Mucosa of descending colon (tissue), 3 donors: ENCODE results near the gene BNIP2. TPM values are rescaled to one million over a fixed set of nuclear protein-coding genes. Genes with fewer than 3 reads are reported as not detected.

ENCODE experiments used
- ATAC-seq: fragments of 200-7000 bp; cut with Tn5 transposase; one replicate; pipeline ENCODE4 v1.9.1; 2020; ENCODE audit warnings: mild to moderate bottlenecking, moderate library complexity
- DNase-seq, 3 donors: peaks; one replicate each; pipeline ENCODE4 v3.0.0-alpha.2; 2020
- H3K36me3 ChIP-seq: fragments of 200-600 bp; one replicate; pipeline ENCODE4 v1.8.0; 2021; ENCODE audit warnings: low read depth, mild to moderate bottlenecking
- H3K4me1 ChIP-seq: fragments of 200-600 bp; one replicate; pipeline ENCODE4 v1.8.0; 2021; ENCODE audit warnings: low read depth, mild to moderate bottlenecking
- H3K4me3 ChIP-seq: fragments of 200-600 bp; one replicate; pipeline ENCODE4 v1.8.0; 2021; ENCODE audit warnings: mild to moderate bottlenecking
- H3K9me3 ChIP-seq: fragments of 200-600 bp; one replicate; pipeline ENCODE4 v1.8.0; 2021; ENCODE audit warnings: mild to moderate bottlenecking
- CTCF ChIP-seq: fragments of 200-600 bp; IDR thresholded peaks from one replicate; pipeline ENCODE4 v1.8.0; 2022; ENCODE audit warnings: antibody characterized with exemption, mild to moderate bottlenecking
- intact Hi-C, 2 donors: fragments of 100-400 bp; cut with DNase I in 1 of 2; cut with micrococcal nuclease in 1 of 2; formaldehyde crosslinking; loops; one replicate each; pipeline versions ENCODE4 v1.11.0 to v1.11.1; 2022; cut with DNase I, micrococcal nuclease
- total RNA-seq, 3 donors: library from RNA; stranded (reverse); fragmentation: NEBNext Ultra II Directional in 2 of 3; extraction: Animal tissue kit (Norgen Biotek cat#: 25700) in 2 of 3; gene quantifications; one replicate each; pipeline versions ENCODE4 v1.2.1 to v1.2.4, GENCODE V29; 2021 to 2023
- donor health status: DM: no; HTN: no; CAD: no; lungs with moderate emphysema.
- donor health status: DM: no; HTN: no; CAD: no.
- donor health status: DM: no; HTN: yes; CAD: no.

BNIP2 gene
- total RNA-seq, 3 donors from 2014 or later: 59.8 to 98.4 (median 69.9) TPM

DNA sequence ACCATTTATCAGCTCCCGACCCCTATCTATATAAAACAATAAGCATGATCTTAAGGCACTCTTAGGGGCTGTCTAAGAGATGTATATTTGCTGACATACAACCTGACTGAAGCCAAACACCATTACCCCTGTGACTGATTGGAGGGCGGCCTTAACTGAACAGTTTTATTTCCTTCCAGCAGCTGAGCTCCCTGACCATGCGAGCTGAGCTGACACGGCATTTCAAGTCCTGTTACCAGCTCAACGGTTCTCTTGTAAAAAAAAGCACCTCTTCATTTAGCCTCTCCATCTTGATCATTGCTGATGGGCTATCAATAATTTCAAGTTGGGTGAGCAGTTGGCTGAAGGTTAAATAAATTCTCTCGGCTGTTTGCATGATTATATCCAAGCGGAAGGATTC lies 33.4 kb upstream of the BNIP2 start:
- ATAC-seq: no peak
- Histone ChIP-seq H3K9me3 (no peaks in the 10 kb centered on the region), H3K4me1 (no peaks in the 10 kb centered on the region), H3K36me3 (no peaks in the 10 kb centered on the region), H3K4me3 (no peak overlapping the region)
- intact Hi-C loops: loop anchor here in 1 of 2 donors (10.0 kb wide), 1 partner anchor 452 kb away; no protein-coding TSS in a partner anchor
- no peak for DNase-seq
- no peak for TF ChIP-seq CTCF

- Histone ChIP-seq H3K36me3 (no peaks in the 10 kb centered on the region), H3K9me3 (no peaks in the 10 kb centered on the region), H3K4me1 (no peaks in the 10 kb centered on the region), H3K4me3 (no peak overlapping the region)
- no peak for TF ChIP-seq CTCF
- intact Hi-C loops: loop anchor here in 1 of 2 donors (10.0 kb wide), 1 partner anchor 453 kb away; no protein-coding TSS in a partner anchor
- DNase-seq (no peak), ATAC-seq (no peak)
Observed at GRCh38 chr15:59722037-59722436, 32.9 kb upstream of the BNIP2 start.

GRCh38 chr15:59721411-59721810 lies 32.3 kb upstream of the BNIP2 start:
- no peak overlapping the region for H3K4me3 ChIP-seq
- intact Hi-C loops: loop anchor here in 1 of 2 donors (10.0 kb wide), 1 partner anchor 453 kb away; no protein-coding TSS in a partner anchor

DNA sequence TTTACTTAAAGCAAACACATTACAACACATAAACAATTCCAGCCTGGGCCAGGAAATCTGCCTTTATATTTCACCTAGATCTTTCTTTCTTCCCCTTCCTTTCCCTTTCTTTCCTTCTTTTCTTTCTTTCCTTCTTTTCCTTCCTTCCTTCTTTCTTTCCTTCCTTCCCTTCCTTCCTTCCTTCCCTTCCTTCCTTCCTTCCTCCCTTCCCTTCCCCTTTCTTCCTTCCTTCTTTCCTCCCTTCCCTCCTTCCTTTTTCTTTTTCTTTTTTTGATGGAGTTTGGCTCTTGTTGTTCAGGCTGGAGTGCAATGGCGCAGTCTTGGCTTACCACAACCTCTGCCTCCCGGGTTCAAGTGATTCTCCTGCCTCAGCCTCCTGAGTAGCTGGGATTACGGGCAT lies 24.1 kb upstream of the BNIP2 start:
- intact Hi-C loops: no loop called here

More at GRCh38 chr15:59721411-59721810, 32.3 kb upstream of the BNIP2 start:
- H3K9me3 ChIP-seq: no peaks in the 10 kb centered on the region
- no peaks in the 10 kb centered on the region for H3K4me1 ChIP-seq
- H3K36me3 ChIP-seq: no peaks in the 10 kb centered on the region
- no peak for ATAC-seq
- TF ChIP-seq CTCF: no peak
- no peak for DNase-seq

DNA sequence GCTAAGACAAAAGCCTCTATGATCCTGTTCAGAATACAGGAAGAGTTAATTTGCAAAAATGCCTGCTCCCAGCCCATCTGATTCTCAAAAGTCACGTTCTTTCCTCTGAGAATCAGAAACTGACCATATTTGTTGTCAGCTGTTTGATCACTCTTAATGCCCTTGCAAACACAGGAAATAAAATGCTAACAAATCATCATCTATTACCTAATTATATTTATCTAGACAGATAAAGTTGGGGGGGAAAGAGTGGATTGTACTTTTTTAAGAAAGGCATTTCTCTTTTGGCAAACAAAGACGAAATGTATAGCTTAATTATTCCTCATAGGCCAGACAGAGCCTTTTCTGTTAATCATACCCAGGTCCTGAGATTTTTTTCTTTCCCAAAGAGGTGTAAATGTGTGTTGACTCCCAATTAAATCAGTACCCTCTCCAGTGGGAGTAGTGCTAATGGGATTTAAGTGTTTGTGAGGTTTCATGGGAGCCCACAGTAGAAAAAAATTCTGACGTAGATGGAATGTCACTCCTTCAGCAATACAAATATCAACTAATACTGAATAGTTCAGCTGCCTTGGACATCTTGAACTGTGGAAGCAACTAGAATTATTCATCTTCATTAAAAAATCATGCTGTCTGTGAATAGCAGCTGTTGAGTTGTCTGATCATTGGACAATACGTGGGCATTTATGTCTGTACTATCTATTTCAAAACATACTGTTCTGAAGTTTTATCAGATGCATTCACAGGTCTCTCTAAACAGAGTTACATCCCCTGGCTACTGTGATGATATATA lies 22.5 kb upstream of the BNIP2 start:
- Histone ChIP-seq H3K9me3 (no peaks in the 10 kb centered on the region), H3K4me3 (no peak overlapping the region), H3K36me3 (no peaks in the 10 kb centered on the region), H3K4me1 (no peaks in the 10 kb centered on the region)
- intact Hi-C loops: no loop called here
- no peak for ATAC-seq
- TF ChIP-seq CTCF: no peak
- DNase-seq: no peak

More for the DNA sequence above, 24.1 kb upstream of the BNIP2 start:
- ATAC-seq (no peak), DNase-seq (no peak)
- Histone ChIP-seq H3K4me3 (no peak overlapping the region), H3K4me1 (no peaks in the 10 kb centered on the region), H3K36me3 (no peaks in the 10 kb centered on the region), H3K9me3 (no peaks in the 10 kb centered on the region)
- TF ChIP-seq CTCF: no peak
